Measurements from ENCODE around the gene SOX12. TPM values are rescaled to one million over a fixed set of nuclear protein-coding genes. Genes with fewer than 3 reads are reported as not detected.
"Not testable (repeated sequence)": the region's sequence is repeated elsewhere in the genome, so short reads cannot be mapped to it uniquely, and the experiment has no call there.

The SOX12 gene
- total and polyA plus RNA-seq, 2 donors = 2.5 to 4.7 TPM

DNA sequence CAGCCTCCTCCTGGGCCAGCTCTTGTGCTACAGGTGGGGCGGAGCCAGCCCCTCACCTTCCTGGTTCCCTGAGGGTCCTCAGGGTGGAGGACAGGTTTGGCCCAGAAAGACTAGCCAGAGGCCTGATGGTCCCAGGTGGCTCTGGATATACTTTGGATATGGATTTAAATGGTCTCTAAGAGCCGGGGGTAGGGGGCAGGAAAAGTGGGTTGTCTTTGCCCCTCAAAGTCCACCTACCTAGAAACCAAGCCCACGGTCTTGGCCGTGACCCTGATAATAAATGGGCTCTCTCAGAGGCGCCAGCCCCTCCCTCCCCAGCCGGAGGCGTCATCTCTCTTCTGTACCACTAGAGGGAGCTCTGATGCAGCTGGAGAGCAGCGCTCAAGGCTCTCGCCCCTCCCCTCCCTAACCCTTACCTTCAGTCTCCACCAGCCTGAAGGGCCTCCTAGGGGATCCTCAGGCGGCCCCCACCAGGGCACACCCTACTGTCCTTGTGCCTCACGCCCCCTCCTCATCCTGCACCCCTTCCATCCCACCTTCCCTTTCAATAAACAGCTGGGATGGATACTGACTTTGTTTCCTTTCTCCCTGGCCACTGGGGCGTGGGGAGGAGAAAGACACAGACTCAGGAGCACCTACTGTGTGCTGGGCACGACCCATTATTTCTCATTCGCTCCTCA, 29.1 kb downstream of the SOX12 start:
- H3K4me1 ChIP-seq (ENCODE audit: control insufficient read depth in 2 of 2, insufficient read depth in 2 of 2, low read length in 2 of 2) = peaks cover 0 to 3% of the 10 kb centered on the region in 2 donors
- WGBS = 28% methylated on average over 14 of the region's 14 CpGs
- no peaks in the 10 kb centered on the region for H3K9me3 ChIP-seq (ENCODE audit: control insufficient read depth in 2 of 2, insufficient read depth in 1 of 2, low read length in 1 of 2)
- DNase-seq (ENCODE audit: low read depth in 6 of 9, low spot score in 9 of 9) = peak; percentile 59 to 89 (median 80)
- no peaks in the 10 kb centered on the region for H3K27me3 ChIP-seq (ENCODE audit: control insufficient read depth in 2 of 2, insufficient read depth in 1 of 2, low read length in 1 of 2)
- no peak overlapping the region for H3K4me3 ChIP-seq (ENCODE audit: low read length in 2 of 2)
- no peak overlapping the region for H3K27ac ChIP-seq (ENCODE audit: low read depth in 1 of 2, low read length in 1 of 2)
- H3K36me3 ChIP-seq (ENCODE audit: control insufficient read depth in 2 of 2, insufficient read depth in 2 of 2, low read length in 1 of 2) = no peaks in the 10 kb centered on the region

DNA sequence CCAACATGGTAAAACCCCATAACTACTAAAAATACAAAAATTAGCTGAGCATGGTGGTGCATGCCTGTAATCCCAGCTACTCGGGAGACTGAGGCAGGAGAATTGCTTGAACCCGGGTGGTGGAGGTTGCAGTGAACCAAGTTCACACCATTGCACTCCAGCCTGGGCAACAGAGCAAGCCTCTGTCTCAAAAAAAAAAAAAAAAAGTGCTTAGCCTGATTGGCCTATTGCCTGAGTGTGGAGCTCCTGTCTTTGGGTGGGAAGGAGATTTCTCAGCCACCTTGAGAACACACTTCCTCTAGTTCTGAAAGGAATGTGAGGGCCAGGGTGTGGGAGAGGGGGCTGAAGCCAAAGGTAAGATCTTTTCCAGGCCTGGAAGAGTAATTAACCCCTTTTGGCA, 30.8 kb downstream of the SOX12 start:
- DNase-seq (ENCODE audit: low read depth in 6 of 9, low spot score in 9 of 9); H3K27ac ChIP-seq (ENCODE audit: low read depth in 1 of 2, low read length in 1 of 2); H3K36me3 ChIP-seq (ENCODE audit: control insufficient read depth in 2 of 2, insufficient read depth in 2 of 2, low read length in 1 of 2); H3K27me3 ChIP-seq (ENCODE audit: control insufficient read depth in 2 of 2, insufficient read depth in 1 of 2, low read length in 1 of 2); H3K4me3 ChIP-seq (ENCODE audit: low read length in 2 of 2); H3K4me1 ChIP-seq (ENCODE audit: control insufficient read depth in 2 of 2, insufficient read depth in 2 of 2, low read length in 2 of 2); H3K9me3 ChIP-seq (ENCODE audit: control insufficient read depth in 2 of 2, insufficient read depth in 1 of 2, low read length in 1 of 2): not testable (repeated sequence)
- 94% methylated on average over 2 of the region's 2 CpGs for WGBS

DNA sequence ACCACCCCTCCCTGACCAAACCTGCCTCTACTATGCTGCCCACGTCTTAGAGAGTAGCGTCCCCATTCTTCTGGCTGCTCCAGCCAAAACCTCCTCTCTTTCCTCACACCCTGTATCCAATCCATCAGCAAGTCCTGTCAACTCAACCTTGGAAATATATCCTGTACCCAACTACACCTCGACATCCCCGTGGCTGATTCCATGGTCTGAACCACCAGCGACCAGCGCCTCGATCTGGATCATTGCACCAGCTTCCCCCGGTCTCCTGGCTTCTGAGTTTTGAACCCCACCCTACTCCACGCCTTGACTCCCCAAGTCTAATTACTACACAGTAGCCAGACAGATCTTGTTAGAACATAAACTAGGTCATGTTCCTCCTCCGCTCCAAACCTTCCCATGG, 31.4 kb downstream of the SOX12 start:
- H3K4me1 ChIP-seq (ENCODE audit: control insufficient read depth in 2 of 2, insufficient read depth in 2 of 2, low read length in 2 of 2) = peaks cover 0 to 3% of the 10 kb centered on the region in 2 donors
- H3K36me3 ChIP-seq (ENCODE audit: control insufficient read depth in 2 of 2, insufficient read depth in 2 of 2, low read length in 1 of 2) = no peaks in the 10 kb centered on the region
- 96% methylated on average over 10 of the region's 10 CpGs for WGBS
- no peaks in the 10 kb centered on the region for H3K27me3 ChIP-seq (ENCODE audit: control insufficient read depth in 2 of 2, insufficient read depth in 1 of 2, low read length in 1 of 2)
- no peak overlapping the region for H3K27ac ChIP-seq (ENCODE audit: low read depth in 1 of 2, low read length in 1 of 2)
- DNase-seq (ENCODE audit: low read depth in 6 of 9, low spot score in 9 of 9) = no peak
- H3K4me3 ChIP-seq (ENCODE audit: low read length in 2 of 2) = no peak overlapping the region
- H3K9me3 ChIP-seq (ENCODE audit: control insufficient read depth in 2 of 2, insufficient read depth in 1 of 2, low read length in 1 of 2) = no peaks in the 10 kb centered on the region

DNA sequence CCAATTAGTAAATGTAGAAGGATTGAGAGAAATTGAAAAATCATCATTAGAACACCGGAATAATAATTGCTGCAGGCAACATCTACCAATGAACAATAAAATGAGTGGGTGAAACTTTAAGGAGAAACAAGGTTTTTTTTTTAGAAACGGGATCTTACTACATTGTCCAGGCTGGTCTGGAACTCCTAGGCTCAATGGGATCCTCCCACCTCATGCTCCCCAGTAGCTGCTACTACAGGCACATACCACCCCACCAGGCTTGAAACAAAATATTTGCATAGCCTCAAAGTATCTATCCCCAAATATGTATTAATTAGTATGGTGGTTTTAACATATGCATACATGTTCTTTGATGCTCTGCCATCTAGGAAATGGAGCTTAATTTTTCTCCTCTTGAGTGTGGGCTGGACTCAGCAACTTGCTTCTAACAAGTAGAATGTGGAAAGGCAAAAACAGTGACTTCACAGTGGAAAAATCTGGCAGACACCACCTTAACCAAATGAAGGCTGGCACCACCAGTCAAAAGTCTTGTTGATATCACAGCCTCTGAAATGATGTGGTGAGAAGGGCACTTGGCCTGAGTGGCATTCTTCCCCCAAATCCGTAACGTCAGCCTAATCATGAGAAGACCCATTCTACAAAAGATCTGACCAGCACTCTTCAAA, 33.7 kb downstream of the SOX12 start:
- WGBS = 97% methylated on average over 4 of the region's 4 CpGs
- no peak overlapping the region for H3K4me3 ChIP-seq (ENCODE audit: low read length in 2 of 2)
- no peaks in the 10 kb centered on the region for H3K36me3 ChIP-seq (ENCODE audit: control insufficient read depth in 2 of 2, insufficient read depth in 2 of 2, low read length in 1 of 2)
- H3K4me1 ChIP-seq (ENCODE audit: control insufficient read depth in 2 of 2, insufficient read depth in 2 of 2, low read length in 2 of 2) = peaks cover 0 to 3% of the 10 kb centered on the region in 2 donors
- H3K27ac ChIP-seq (ENCODE audit: low read depth in 1 of 2, low read length in 1 of 2) = no peak overlapping the region
- no peak for DNase-seq (ENCODE audit: low read depth in 6 of 9, low spot score in 9 of 9)
- no peaks in the 10 kb centered on the region for H3K9me3 ChIP-seq (ENCODE audit: control insufficient read depth in 2 of 2, insufficient read depth in 1 of 2, low read length in 1 of 2)
- H3K27me3 ChIP-seq (ENCODE audit: control insufficient read depth in 2 of 2, insufficient read depth in 1 of 2, low read length in 1 of 2) = no peaks in the 10 kb centered on the region

DNA sequence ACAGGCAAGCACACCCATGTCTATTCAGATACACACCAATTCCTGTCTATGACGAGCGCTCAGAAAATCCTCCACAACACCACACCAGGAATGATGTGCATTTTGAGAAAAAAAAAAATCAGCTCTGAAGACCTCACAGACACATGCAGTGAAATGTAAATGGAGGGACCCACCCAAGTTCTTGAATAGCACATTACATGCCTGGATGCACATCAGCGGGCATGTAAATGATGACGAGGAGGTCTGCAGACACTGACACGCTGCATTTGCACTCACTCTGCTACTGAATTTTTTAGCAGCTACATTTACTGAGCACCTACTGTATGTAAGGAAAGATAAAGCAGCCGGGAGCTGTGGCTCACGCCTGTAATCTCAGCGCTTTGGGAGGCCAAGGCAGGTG, 36.2 kb downstream of the SOX12 start:
- Histone ChIP-seq H3K4me3 (ENCODE audit: low read length in 2 of 2) (no peak overlapping the region), H3K9me3 (ENCODE audit: control insufficient read depth in 2 of 2, insufficient read depth in 1 of 2, low read length in 1 of 2) (no peaks in the 10 kb centered on the region), H3K27ac (ENCODE audit: low read depth in 1 of 2, low read length in 1 of 2) (no peak overlapping the region), H3K36me3 (ENCODE audit: control insufficient read depth in 2 of 2, insufficient read depth in 2 of 2, low read length in 1 of 2) (no peaks in the 10 kb centered on the region), H3K27me3 (ENCODE audit: control insufficient read depth in 2 of 2, insufficient read depth in 1 of 2, low read length in 1 of 2) (no peaks in the 10 kb centered on the region), H3K4me1 (ENCODE audit: control insufficient read depth in 2 of 2, insufficient read depth in 2 of 2, low read length in 2 of 2) (peaks cover 11 to 18% of the 10 kb centered on the region in 2 donors)
- WGBS = 95% methylated on average over 8 of the region's 8 CpGs
- no peak for DNase-seq (ENCODE audit: low read depth in 6 of 9, low spot score in 9 of 9)

DNA sequence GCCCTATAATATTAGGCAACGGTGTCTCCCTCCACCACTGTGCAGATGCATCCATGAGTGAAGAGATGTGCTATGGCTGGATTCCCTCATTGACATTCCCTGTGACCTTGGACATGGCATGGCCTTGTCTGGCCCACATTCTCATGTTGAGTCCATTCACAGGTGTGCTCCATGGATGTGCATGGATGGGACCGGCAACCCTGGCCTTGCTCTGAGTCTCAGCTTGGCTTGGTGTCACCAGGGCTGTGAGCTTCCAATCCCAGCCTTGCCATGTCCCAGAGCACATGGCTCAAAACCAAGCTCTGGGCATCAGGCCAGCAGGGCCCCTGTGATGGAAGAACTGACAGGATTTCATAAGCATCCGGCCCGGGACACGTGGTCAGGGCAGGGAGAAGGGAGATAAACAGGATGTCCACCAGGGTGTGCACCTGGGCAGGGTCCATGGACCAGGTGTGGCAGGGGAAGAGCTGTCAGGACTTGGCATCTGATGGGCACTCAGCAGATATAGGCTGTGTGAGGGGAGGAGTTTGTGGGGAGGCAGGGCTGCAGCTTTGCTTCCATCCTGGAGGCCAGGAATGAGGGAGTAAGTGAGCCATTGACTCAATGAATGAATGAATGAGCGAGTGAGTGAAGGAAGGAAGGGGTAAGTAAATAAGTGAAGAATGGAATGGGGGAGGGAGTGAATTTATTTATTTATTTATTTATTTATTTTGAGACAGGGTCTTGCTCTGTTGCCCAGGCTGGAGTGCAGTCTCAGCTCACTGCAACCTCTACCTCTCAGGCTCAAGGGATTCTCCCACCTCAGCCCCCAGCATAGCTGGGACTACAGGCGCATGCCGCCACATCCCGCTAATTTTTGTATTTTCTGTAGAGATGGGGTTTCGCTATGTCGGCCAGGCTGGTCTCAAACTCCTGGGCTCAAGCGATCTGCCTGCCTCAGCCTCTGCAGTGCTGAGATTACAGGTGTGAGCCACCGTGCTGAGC, 37.2 kb downstream of the SOX12 start:
- 72% methylated on average over 13 of the region's 13 CpGs for WGBS
- Histone ChIP-seq H3K27ac (ENCODE audit: low read depth in 1 of 2, low read length in 1 of 2) (no peak overlapping the region), H3K27me3 (ENCODE audit: control insufficient read depth in 2 of 2, insufficient read depth in 1 of 2, low read length in 1 of 2) (no peaks in the 10 kb centered on the region), H3K4me3 (ENCODE audit: low read length in 2 of 2) (no peak overlapping the region), H3K36me3 (ENCODE audit: control insufficient read depth in 2 of 2, insufficient read depth in 2 of 2, low read length in 1 of 2) (no peaks in the 10 kb centered on the region), H3K9me3 (ENCODE audit: control insufficient read depth in 2 of 2, insufficient read depth in 1 of 2, low read length in 1 of 2) (no peaks in the 10 kb centered on the region), H3K4me1 (ENCODE audit: control insufficient read depth in 2 of 2, insufficient read depth in 2 of 2, low read length in 2 of 2) (peaks cover 11 to 21% of the 10 kb centered on the region in 2 donors)
- DNase-seq (ENCODE audit: low read depth in 6 of 9, low spot score in 9 of 9) = no peak

DNA sequence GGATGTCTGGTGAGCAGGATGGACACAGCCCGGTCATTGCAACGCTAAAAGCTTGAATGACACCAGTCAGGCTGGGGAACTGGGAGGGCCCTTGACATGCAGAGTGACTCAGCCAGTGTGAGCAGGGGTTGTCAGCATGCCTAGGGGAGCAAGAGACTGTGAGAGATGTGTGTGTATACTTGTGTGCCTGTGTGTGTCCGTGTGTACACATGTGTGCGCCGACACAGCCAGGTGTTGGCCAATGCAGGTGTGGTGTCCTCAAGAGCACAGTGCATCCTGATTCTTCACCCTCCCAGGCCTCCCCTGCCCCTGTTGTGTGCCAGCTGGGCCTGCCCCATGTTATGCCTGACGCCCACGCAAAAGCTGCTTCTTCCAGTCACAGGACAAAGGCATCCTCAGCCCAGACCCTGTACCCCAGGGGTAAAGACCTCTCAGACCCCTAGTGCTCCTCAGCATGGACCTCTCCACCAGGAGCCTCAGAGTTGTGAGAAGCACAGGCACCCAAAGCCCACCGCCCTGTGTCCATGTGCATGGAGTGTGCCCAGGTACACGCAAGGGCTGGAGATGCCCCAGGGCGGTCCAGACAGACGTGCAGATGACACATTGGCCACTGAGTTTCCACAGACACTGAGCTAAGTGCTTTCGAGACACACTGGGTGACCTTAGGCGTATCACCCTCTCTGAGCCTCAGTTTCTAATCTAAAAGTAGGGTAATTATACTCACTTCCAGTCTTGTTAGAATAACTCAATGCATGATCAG, 38.1 kb downstream of the SOX12 start:
- H3K27me3 ChIP-seq (ENCODE audit: control insufficient read depth in 2 of 2, insufficient read depth in 1 of 2, low read length in 1 of 2) = no peaks in the 10 kb centered on the region
- no peaks in the 10 kb centered on the region for H3K36me3 ChIP-seq (ENCODE audit: control insufficient read depth in 2 of 2, insufficient read depth in 2 of 2, low read length in 1 of 2)
- H3K4me3 ChIP-seq (ENCODE audit: low read length in 2 of 2) = no peak overlapping the region
- WGBS = 92% methylated on average over 13 of the region's 13 CpGs
- H3K27ac ChIP-seq (ENCODE audit: low read depth in 1 of 2, low read length in 1 of 2) = no peak overlapping the region
- H3K4me1 ChIP-seq (ENCODE audit: control insufficient read depth in 2 of 2, insufficient read depth in 2 of 2, low read length in 2 of 2) = peaks cover 11 to 21% of the 10 kb centered on the region in 2 donors
- DNase-seq (ENCODE audit: low read depth in 6 of 9, low spot score in 9 of 9) = no peak
- no peaks in the 10 kb centered on the region for H3K9me3 ChIP-seq (ENCODE audit: control insufficient read depth in 2 of 2, insufficient read depth in 1 of 2, low read length in 1 of 2)

DNA sequence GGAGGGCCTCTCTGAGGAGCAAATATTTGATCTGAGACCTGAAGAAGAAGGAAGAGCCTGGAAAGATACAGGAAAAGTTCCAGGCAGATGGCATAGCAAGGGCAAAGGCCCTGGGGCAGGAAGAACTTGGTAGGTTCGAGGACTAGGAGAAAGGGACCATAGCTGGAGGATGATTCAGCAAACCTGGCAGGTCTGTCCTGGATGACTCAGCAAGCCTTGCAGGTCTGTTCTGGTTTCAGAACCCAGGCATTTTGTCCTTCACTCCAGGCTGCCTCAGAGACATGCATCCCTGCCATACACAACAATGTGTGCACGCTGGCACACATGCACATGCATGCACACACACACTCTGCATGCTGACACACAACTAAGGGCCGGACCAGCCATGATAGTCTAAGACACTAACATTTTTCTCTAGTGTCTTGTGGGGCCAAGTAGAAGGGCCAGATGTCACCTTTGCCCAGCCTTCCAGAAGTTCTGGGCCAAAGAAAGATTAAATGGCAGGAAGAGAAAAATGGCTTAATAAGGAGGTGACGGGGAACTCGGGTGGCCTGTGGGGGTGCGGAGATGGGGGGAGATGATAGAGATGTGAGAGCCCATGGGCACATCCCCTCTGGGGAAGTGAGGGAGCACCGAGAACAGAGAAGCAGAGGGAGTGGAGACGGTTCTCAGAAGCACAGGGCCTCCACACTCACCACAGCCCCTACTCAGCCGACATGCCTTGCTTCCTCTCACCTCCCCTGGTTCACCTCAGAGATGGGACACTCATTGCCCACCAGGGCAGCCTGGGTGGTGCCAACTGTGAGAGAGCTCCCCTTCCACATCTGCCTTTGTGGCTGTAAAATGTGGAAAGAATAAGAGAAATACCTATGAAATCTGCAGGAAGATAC, 39.8 kb downstream of the SOX12 start:
- no peaks in the 10 kb centered on the region for H3K9me3 ChIP-seq (ENCODE audit: control insufficient read depth in 2 of 2, insufficient read depth in 1 of 2, low read length in 1 of 2)

More for the DNA sequence above, 39.8 kb downstream of the SOX12 start:
- 64% methylated on average over 9 of the region's 9 CpGs for WGBS
- no peaks in the 10 kb centered on the region for H3K27me3 ChIP-seq (ENCODE audit: control insufficient read depth in 2 of 2, insufficient read depth in 1 of 2, low read length in 1 of 2)
- DNase-seq (ENCODE audit: low read depth in 6 of 9, low spot score in 9 of 9) = peak in 1 of 9 donors; percentile 41
- no peak overlapping the region for H3K4me3 ChIP-seq (ENCODE audit: low read length in 2 of 2)
- peaks cover 11 to 21% of the 10 kb centered on the region in 2 donors for H3K4me1 ChIP-seq (ENCODE audit: control insufficient read depth in 2 of 2, insufficient read depth in 2 of 2, low read length in 2 of 2)
- H3K36me3 ChIP-seq (ENCODE audit: control insufficient read depth in 2 of 2, insufficient read depth in 2 of 2, low read length in 1 of 2) = no peaks in the 10 kb centered on the region
- no peak overlapping the region for H3K27ac ChIP-seq (ENCODE audit: low read depth in 1 of 2, low read length in 1 of 2)
